Measurements from ENCODE around the gene TNNI3. TPM values are rescaled to one million over a fixed set of nuclear protein-coding genes. Genes with fewer than 3 reads are reported as not detected.
"Not testable (repeated sequence)": the region's sequence is repeated elsewhere in the genome, so short reads cannot be mapped to it uniquely, and the experiment has no call there.

TNNI3 gene
- total RNA-seq, 1 donor from 2014 or later = not detected

DNA sequence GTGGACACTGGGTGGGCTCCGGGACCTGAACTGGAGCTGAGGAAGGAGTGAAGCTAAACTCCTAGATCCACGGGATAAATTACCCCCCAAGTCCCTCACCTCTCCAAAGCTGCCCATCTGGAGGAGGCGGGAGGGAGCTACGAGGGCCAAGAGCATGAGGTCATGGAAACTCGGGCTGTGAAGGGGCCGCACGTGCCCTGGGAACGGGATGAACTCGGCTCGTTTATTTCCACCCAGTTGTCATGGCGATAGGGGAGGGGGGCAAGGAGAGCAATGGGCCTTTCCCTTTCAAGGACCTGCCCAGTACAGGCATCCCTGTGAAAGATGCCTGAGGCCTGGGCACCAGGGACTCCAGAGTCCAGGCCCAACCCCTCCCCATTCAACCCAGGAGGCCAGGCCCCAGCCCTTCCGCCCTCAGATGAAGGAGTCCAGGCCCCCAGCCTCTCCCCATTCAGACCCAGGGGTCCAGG is 43.9 kb downstream of the TNNI3 start:
- peak; percentile 79 for DNase-seq (ENCODE audit: low read depth, low spot score)

DNA sequence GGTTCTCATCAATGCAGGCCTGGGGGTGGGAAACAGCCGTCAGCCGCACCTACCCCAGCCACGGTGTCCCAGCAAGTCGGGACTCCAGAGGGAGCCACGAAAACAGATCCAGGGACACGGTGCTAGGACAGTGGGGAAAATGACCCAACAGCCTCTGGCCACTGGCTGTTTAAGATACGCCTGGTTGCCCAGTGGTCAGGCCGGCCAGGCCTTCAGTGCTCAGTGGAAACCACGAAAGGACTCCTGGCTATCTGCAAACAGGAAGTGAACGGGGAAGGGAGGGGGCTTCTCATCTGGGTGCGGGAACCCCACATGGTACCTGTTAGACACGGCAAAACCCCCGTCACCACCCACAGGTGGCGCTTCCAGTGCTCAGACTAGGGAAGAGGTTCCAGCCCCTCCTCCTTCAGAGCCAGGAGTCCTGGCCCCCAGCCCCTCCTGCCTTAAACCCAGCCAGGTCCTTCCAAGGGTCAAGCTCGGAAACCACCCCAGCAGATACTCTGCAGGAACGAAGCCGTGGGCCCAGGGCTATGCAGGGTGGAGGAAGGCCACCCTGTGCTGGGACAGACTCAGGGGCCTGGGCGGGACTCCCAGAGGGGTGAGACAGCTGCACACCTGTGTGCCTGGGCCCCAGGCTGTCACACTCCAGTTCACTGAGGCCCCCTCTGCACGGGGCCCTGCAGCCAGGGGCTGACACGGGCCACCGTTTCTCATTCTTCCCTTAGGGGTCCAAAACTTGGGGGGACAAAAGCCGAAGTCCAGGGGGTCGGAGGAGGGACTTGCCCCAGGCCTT is 44.6 kb downstream of the TNNI3 start:
- DNase-seq (ENCODE audit: low read depth, low spot score) = no peak

DNA sequence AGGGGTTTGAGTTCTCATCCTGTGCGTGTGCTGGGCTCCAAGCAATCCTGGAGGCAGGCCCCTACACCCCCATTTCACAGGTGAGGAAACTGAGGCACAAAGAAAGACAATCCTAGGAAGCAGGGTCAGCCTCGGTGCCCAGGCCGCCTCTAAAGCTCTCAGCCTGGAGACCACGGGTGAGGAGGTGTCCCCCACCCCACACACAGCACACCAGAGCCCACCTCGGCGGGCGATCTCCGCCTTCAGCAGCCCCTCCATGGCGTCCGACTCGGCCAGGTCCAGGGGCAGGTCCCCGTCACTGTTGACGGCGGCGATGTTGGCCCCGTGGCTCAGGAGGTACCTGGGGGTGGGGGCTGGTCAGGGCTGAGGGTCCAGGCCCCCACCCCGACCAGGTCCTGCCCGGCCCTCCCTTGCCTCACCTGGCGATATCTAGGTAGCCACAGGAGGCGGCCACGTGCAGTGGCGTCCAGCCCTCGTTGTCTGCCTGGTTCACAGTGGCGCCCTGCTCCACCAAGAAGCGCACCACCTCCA is 45.2 kb downstream of the TNNI3 start:
- DNase-seq (ENCODE audit: low read depth, low spot score) = no peak

DNA sequence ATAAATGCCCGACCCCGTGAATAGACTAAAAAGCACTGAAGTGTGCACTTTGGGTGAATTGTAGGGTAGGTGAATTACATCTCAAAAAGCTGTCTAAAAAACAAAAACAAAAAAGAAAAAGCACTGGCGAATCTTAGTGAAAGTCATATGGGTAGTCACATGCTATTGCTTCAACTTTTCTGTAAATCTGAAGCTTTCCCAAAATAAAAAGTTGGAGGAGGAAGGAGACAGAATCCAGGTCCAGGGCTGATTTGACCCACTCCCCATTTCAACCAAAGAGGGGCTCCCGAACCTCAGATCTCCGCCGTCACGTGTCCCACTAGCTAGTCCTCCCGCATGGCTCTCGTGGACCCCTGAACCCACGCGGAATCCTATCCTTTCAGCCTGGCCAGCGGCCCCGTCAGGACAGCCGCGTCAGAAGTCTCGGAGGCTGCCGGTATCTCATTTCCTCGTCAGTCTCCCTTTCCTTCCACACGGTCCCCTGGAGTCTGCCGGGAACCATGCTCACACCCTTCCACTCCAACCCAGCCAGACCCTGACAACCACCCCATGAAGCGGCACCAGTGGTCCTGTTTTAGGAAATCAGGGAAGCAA is 46.2 kb downstream of the TNNI3 start:
- no peak for DNase-seq (ENCODE audit: low read depth, low spot score)

DNA sequence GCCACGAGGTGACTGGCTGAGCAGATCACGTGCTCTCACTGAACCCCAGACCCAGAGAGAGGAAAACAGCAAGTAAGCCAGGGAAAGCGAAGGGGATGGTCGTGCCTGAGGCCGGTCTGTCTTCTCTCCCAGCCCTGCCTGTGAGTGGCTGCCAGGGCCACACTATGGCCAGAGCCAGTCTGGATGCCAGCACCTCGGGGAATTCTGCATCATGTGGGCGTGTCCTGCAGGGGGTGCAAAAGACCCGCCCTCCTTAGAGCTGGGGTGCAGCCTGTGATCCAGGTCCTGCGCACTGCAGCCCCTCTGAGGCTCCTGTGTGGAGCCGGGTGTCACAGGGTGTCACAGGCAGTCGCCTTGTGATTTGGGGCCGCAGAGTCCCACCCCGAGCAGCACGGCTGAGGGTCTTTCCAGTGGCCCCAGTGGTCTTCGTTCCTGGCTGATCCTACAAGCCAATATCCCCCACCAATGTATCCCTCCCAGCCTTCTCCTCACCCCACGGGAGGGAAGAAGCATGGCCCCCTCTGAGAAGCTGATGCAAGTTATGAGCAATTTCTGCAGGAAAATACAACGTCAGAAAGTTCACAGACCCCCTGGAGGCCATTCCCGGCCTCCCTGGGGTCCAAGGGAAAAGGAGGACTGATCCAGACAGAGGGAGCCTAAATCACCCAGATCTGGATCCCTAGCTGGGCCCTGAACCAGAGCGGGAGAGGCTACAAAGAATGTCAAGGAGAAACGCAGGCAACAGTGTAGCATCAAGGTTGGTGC is 47.8 kb downstream of the TNNI3 start:
- no peak for DNase-seq (ENCODE audit: low read depth, low spot score)

DNA sequence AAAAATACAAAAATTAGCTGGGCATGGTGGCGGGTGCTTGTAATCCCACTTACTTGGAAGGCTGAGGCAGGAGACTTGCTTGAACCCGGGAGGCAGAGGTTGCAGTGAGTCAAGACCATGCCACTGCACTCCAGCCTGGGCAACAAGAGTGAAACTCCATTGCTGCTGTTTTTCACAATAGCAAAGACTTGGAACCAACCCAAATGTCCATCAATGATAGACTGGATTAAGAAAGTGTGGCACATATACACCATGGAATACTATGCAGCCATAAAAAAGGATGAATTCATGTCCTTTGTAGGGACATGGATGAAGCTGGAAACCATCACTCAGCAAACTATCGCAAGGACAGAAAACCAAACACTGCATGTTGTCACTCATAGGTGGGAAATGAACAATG is 50.3 kb downstream of the TNNI3 start:
- DNase-seq (ENCODE audit: low read depth, low spot score) = not testable (repeated sequence)

DNA sequence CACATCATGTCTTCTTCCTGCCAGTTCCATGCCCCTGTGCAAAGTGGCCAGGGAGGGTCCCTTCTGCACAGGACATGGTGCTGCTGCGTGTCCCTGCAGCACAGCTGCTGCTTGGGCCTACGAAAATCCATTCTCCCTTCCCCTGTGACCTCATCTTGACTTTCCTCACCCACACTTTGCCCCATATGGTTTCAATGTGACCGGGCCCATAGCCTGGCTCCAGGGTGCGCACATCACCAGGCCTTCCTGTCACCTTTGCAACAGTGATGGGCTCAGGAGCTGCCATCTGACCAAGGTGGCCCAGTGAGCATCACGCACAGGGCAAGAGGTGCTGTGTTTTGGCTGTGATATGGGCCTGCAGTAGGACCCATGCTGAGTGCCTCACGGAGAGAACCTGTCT is 50.9 kb downstream of the TNNI3 start:
- DNase-seq (ENCODE audit: low read depth, low spot score) = no peak

DNA sequence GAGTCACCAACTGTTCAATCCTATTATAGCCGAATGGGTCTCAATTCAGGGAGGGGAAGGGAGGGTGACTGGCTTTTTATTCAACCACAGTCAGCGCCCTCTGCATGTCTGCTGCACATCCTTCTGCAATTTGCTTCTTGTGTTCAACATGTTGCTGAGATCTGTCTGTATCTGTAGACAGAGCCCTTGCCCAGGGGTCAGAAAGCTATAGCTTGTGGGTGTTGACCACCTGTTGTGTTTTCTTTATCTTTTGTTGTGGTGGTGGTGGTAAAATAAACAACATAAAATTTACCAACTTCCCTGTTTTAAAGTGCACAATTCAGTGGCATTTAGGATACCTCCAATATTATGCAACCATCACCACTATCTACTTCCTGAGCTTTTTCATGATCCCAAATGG is 52.3 kb downstream of the TNNI3 start:
- DNase-seq (ENCODE audit: low read depth, low spot score) = no peak

DNA sequence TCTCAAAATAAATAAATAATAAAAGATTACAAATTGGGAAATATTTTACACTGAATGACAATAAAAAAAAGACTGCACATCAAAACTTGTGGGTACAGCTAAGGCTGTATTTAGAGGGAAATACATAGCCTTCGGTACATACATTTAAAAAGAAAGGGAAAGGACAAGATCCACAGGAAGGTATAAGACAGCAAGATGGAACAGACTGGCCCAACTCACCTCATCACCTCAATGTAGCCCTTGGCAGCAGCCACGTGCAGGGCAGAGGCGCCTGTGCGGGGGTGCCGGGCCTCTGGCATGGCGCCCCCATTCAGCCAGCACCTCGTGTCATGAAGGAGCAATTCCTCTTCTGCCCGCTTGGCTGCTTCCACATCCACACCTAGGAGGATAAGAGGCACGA is 54.3 kb downstream of the TNNI3 start:
- DNase-seq (ENCODE audit: low read depth, low spot score) = no peak

Other genes with a start within 250 kb of the TNNI3 start
- not detected in 2 replicates for gene NLRP7, start 210.2 kb downstream of the TNNI3 start, total RNA-seq
- 0.20 and 0.28 TPM in 2 replicates for gene NLRP2, start 191.4 kb downstream of the TNNI3 start, total RNA-seq
- not detected in 2 replicates for gene GP6, start 119.5 kb downstream of the TNNI3 start, total RNA-seq
- gene RDH13, start 94.6 kb downstream of the TNNI3 start, total RNA-seq = 10.6 and 13.8 TPM in 2 replicates
- 4.7 and 7.5 TPM in 2 replicates for gene EPS8L1, start 81.9 kb downstream of the TNNI3 start, total RNA-seq
- 34.8 and 37.1 TPM in 2 replicates for gene PPP1R12C, start 40.1 kb downstream of the TNNI3 start, total RNA-seq
- gene TNNT1, start 8.5 kb downstream of the TNNI3 start, total RNA-seq = 2.0 and 2.3 TPM in 2 replicates
- 0.32 and 0.73 TPM in 2 replicates for gene DNAAF3, start 8.9 kb upstream of the TNNI3 start, total RNA-seq
- gene SYT5, start 22.6 kb upstream of the TNNI3 start, total RNA-seq = not detected in 2 replicates
- gene PTPRH, start 51.8 kb upstream of the TNNI3 start, total RNA-seq = 0.46 and 1.2 TPM in 2 replicates
- 0.73 and 1.1 TPM in 2 replicates for gene TMEM86B, start 71.0 kb upstream of the TNNI3 start, total RNA-seq
- gene PPP6R1, start 101.3 kb upstream of the TNNI3 start, total RNA-seq = 32.5 and 33.0 TPM in 2 replicates
- 30.1 and 37.8 TPM in 2 replicates for gene HSPBP1, start 122.4 kb upstream of the TNNI3 start, total RNA-seq
- 0.07 and 0.40 TPM in 2 replicates for gene BRSK1, start 126.3 kb upstream of the TNNI3 start, total RNA-seq
- gene TMEM150B, start 167.6 kb upstream of the TNNI3 start, total RNA-seq = not detected in 2 replicates
- 4.3 and 4.8 TPM in 2 replicates for gene KMT5C, start 182.1 kb upstream of the TNNI3 start, total RNA-seq
- not detected in 2 replicates for gene COX6B2, start 197.0 kb upstream of the TNNI3 start, total RNA-seq
- not detected in 2 replicates for gene GARIN5B, start 205.5 kb upstream of the TNNI3 start, total RNA-seq
- 0.33 TPM in 1 of 2 replicates, not detected in the other for gene IL11, start 212.7 kb upstream of the TNNI3 start, total RNA-seq
- not detected in 2 replicates for gene TMEM190, start 219.1 kb upstream of the TNNI3 start, total RNA-seq
- 0.21 and 0.46 TPM in 2 replicates for gene TMEM238, start 226.6 kb upstream of the TNNI3 start, total RNA-seq
- 208 and 256 TPM in 2 replicates for gene RPL28, start 228.2 kb upstream of the TNNI3 start, total RNA-seq

Measured in pulmonary artery endothelial cell (primary cell).